Heart left ventricle (tissue), 13 donors: ENCODE measurements around the gene CYB561D1.

Experiments
- POLR2A ChIP-seq, 2 donors: fragments of 450-650 bp; IDR thresholded peaks; one replicate each; pipeline ENCODE4 v1.6.1; 2017; ENCODE audit warnings: antibody characterized with exemption in 2 of 2, mild to moderate bottlenecking in 2 of 2, moderate library complexity in 2 of 2
- TF ChIP-seq, protein P1 (sequence below), 12 donors: fragments of 200-600 bp; sonication (generic) in 4 of 12; IDR thresholded peaks; one replicate each; pipeline versions ENCODE4 v1.5.0 to v1.8.0; 2018 to 2022; ENCODE audit warnings: antibody characterized with exemption in 12 of 12, mild to moderate bottlenecking in 5 of 12
- donor health status: ischemic (EF 13 %, LVEDD 7.1; RV severe dilation, severe dysfunction).
- donor health status: DM: no; HTN: yes; CAD: no.
- donor health status: DM: no; HTN: no; CAD: no.
- donor health status: ischemic (EF 25% LVEDD 6.9; RV normal size, moderate dysfunction).
- donor health status: ischemic (EF 25% LVEDD 5.7; RV mildly dilated, moderate dysfunction).
- donor health status: ischemic (EF 35%, LVEDD 5.7; RV mildly dilated, moderate dysfunction).
- donor health status: nonischemic (EF 11% LVEDD 7.7; RV severe dilation, severe dysfunction).
- donor health status: DM: yes; HTN: yes; CAD: no.
- donor health status: PGD.
- donor health status: ischemic (EF 29% LVEDD 5.4; RV normal size, mild dysfunction).
- donor health status: nonischemic (EF 23%, LVEDD 6.1; RV moderate dilation, normal function).

- TF ChIP-seq POLR2A (IDR thresholded peaks at IDR 0.05), result no peak
- TF ChIP-seq, protein P1, sequence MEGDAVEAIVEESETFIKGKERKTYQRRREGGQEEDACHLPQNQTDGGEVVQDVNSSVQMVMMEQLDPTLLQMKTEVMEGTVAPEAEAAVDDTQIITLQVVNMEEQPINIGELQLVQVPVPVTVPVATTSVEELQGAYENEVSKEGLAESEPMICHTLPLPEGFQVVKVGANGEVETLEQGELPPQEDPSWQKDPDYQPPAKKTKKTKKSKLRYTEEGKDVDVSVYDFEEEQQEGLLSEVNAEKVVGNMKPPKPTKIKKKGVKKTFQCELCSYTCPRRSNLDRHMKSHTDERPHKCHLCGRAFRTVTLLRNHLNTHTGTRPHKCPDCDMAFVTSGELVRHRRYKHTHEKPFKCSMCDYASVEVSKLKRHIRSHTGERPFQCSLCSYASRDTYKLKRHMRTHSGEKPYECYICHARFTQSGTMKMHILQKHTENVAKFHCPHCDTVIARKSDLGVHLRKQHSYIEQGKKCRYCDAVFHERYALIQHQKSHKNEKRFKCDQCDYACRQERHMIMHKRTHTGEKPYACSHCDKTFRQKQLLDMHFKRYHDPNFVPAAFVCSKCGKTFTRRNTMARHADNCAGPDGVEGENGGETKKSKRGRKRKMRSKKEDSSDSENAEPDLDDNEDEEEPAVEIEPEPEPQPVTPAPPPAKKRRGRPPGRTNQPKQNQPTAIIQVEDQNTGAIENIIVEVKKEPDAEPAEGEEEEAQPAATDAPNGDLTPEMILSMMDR (IDR thresholded peaks at IDR 0.05), result no peak
These were observed 26.6 kb upstream of the CYB561D1 start for GRCh38 chr1:109467301-109467777.
